ENCODE results near the gene CEP112. TPM values are rescaled to one million over a fixed set of nuclear protein-coding genes. Genes with fewer than 3 reads are reported as not detected.
A peak's percentile ranks its signal among the peaks of the same experiment; 100 is the strongest.

CEP112 gene
- total RNA-seq, 1 donor from 2014 or later, result 26.3 TPM

DNA sequence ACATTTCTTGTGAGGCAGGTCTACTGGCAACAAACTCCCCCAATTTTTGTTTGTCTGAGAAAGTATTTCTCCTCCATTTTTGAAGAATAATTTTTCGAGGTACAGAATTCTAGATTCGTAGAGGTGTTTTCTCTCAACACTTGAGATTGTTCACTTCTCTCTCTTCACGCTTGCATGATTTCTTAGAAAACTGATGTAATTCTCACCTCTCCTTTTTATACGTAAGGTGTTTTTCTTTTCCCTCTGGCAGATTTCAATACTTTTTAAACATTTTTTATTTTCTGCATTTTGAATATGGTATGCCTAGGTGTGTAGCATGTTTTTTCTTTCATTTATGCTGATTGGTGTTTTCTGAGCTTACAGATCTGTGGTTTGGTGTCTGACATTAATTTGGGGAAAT is 429.0 kb downstream of the CEP112 start:
- Mint-ChIP-seq H3K27ac (ENCODE audit: unreplicated experiment) (no peak overlapping the region), H3K36me3 (ENCODE audit: low read depth, unreplicated experiment) (no peaks in the 10 kb centered on the region), H3K4me3 (ENCODE audit: unreplicated experiment) (no peak overlapping the region), H3K9me3 (ENCODE audit: unreplicated experiment) (no peaks in the 10 kb centered on the region), H3K4me1 (ENCODE audit: unreplicated experiment) (peaks cover 17% of the 10 kb centered on the region), H3K27me3 (ENCODE audit: unreplicated experiment) (peaks cover 1% of the 10 kb centered on the region)
- TF ChIP-seq, protein P1, sequence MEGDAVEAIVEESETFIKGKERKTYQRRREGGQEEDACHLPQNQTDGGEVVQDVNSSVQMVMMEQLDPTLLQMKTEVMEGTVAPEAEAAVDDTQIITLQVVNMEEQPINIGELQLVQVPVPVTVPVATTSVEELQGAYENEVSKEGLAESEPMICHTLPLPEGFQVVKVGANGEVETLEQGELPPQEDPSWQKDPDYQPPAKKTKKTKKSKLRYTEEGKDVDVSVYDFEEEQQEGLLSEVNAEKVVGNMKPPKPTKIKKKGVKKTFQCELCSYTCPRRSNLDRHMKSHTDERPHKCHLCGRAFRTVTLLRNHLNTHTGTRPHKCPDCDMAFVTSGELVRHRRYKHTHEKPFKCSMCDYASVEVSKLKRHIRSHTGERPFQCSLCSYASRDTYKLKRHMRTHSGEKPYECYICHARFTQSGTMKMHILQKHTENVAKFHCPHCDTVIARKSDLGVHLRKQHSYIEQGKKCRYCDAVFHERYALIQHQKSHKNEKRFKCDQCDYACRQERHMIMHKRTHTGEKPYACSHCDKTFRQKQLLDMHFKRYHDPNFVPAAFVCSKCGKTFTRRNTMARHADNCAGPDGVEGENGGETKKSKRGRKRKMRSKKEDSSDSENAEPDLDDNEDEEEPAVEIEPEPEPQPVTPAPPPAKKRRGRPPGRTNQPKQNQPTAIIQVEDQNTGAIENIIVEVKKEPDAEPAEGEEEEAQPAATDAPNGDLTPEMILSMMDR (IDR thresholded peaks at IDR 0.05; ENCODE audit: unreplicated experiment), result no peak
- no peak for DNase-seq (ENCODE audit: low spot score)

DNA sequence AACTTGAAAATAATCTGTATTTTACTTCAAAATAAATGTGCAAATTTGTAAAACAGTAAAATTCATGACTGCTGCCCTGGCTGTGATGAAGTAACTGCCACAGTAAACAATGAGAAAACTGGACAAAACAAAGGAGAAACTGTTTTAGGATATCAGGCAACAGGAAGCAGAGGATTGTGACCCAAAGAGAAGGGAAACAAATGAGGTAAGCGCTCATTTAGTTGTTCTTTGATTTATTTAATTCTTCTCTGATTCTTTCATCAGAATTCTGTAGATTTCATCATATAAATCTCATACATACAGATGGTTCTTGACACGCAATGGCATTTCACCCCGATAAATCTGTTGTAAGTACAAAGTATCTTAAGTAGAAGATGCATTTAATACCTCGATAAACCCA is 432.4 kb downstream of the CEP112 start:
- DNase-seq (ENCODE audit: low spot score), result no peak
- Mint-ChIP-seq H3K27ac (ENCODE audit: unreplicated experiment) (peak overlapping the region; percentile 77), H3K36me3 (ENCODE audit: low read depth, unreplicated experiment) (no peaks in the 10 kb centered on the region), H3K4me1 (ENCODE audit: unreplicated experiment) (peaks cover 18% of the 10 kb centered on the region), H3K27me3 (ENCODE audit: unreplicated experiment) (peaks cover 1% of the 10 kb centered on the region), H3K9me3 (ENCODE audit: unreplicated experiment) (no peaks in the 10 kb centered on the region), H3K4me3 (ENCODE audit: unreplicated experiment) (no peak overlapping the region)
- TF ChIP-seq, protein P1 (IDR thresholded peaks at IDR 0.05; ENCODE audit: unreplicated experiment), result no peak

DNA sequence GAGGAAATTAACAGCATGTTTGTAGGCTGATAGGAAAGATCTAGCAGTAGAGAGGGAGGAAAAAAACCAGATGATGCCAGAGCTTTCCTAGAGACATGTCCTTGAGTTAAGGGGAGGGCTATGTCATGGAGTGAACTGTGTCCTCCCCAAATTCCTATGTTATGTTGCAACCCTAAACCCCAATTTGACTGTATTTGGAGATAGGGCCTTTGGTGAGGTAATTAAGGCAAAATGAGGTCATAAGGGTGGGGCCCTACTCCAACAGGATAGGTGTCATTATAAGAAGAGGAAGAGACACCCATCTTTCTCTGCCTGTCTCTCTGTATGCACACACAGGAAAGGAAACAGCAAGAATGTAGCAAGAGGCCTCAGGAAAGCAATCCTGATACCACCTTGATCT is 435.2 kb downstream of the CEP112 start:
- no peak overlapping the region for H3K27ac Mint-ChIP-seq (ENCODE audit: unreplicated experiment)
- no peak overlapping the region for H3K4me3 Mint-ChIP-seq (ENCODE audit: unreplicated experiment)
- H3K9me3 Mint-ChIP-seq (ENCODE audit: unreplicated experiment), result no peaks in the 10 kb centered on the region
- H3K36me3 Mint-ChIP-seq (ENCODE audit: low read depth, unreplicated experiment), result no peaks in the 10 kb centered on the region
- H3K27me3 Mint-ChIP-seq (ENCODE audit: unreplicated experiment), result peaks cover 1% of the 10 kb centered on the region
- TF ChIP-seq, protein P1 (IDR thresholded peaks at IDR 0.05; ENCODE audit: unreplicated experiment), result no peak
- H3K4me1 Mint-ChIP-seq (ENCODE audit: unreplicated experiment), result peaks cover 18% of the 10 kb centered on the region
- no peak for DNase-seq (ENCODE audit: low spot score)

DNA sequence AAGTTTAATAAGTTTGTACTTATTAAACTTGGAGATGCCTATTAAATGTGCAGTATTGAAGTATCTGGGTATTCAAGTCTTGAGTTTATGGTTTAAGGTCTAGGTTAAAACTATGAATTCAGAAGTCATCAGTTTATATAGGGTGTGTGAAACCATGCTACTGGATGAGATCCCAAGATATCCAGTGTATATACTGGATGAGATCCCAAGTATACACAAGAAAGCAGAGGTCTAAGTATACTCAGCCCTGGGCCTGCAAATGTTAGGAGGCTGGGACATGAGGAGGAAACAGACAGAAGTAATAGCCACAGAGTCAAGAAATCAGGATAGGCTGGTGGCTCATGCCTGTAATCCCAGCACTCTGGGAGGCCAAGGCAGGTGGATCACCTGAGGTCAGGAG is 436.1 kb downstream of the CEP112 start:
- Mint-ChIP-seq H3K4me1 (ENCODE audit: unreplicated experiment) (peaks cover 18% of the 10 kb centered on the region), H3K9me3 (ENCODE audit: unreplicated experiment) (no peaks in the 10 kb centered on the region), H3K36me3 (ENCODE audit: low read depth, unreplicated experiment) (no peaks in the 10 kb centered on the region), H3K4me3 (ENCODE audit: unreplicated experiment) (no peak overlapping the region), H3K27me3 (ENCODE audit: unreplicated experiment) (peaks cover 2% of the 10 kb centered on the region), H3K27ac (ENCODE audit: unreplicated experiment) (no peak overlapping the region)
- no peak for DNase-seq (ENCODE audit: low spot score)
- TF ChIP-seq, protein P1 (IDR thresholded peaks at IDR 0.05; ENCODE audit: unreplicated experiment), result no peak

DNA sequence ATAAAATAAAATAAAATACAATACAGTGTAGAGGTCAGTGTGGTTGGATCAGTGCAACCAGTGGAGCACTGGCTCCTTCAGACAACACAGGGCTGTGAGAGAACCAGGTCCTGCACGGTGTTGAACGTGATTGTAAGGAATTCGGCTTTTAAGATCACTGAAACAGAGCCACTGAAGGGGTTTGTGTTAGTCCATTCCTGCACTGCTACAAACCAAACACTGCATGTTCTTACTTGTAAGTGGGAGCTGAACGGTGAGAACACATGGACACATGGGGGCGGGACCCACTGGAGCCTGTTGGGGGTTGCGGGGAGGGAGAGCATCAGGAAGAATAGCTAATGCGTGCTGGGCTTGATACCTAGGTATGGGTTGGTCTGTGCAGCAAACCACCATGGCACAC is 437.3 kb downstream of the CEP112 start:
- Mint-ChIP-seq H3K4me1 (ENCODE audit: unreplicated experiment) (peaks cover 11% of the 10 kb centered on the region), H3K9me3 (ENCODE audit: unreplicated experiment) (no peaks in the 10 kb centered on the region), H3K27me3 (ENCODE audit: unreplicated experiment) (peaks cover 2% of the 10 kb centered on the region)

More for the DNA sequence above, 437.3 kb downstream of the CEP112 start:
- Mint-ChIP-seq H3K27ac (ENCODE audit: unreplicated experiment) (no peak overlapping the region), H3K4me3 (ENCODE audit: unreplicated experiment) (no peak overlapping the region), H3K36me3 (ENCODE audit: low read depth, unreplicated experiment) (no peaks in the 10 kb centered on the region)
- TF ChIP-seq, protein P1 (IDR thresholded peaks at IDR 0.05; ENCODE audit: unreplicated experiment), result no peak
- no peak for DNase-seq (ENCODE audit: low spot score)
